Left lung (tissue), 10 donors: ENCODE measurements around the gene HIVEP3. TPM values are rescaled to one million over a fixed set of nuclear protein-coding genes. Genes with fewer than 3 reads are reported as not detected.

ENCODE experiments used
- ATAC-seq: fragments of 200-7000 bp; cut with Tn5 transposase; one replicate; pipeline ENCODE4 v1.9.1; 2020; ENCODE audit warnings: moderate library complexity
- DNase-seq, 4 donors: peaks; one replicate each; pipeline ENCODE4 v3.0.0-alpha.2; 2013 to 2020
- H3K27ac ChIP-seq, 2 donors: fragments of 200-600 bp; sonication (generic) in 1 of 2; one replicate each; pipeline versions ENCODE4 v1.5.0 to v1.8.0; 2020 to 2021
- H3K27me3 ChIP-seq, 2 donors: fragments of 200-600 bp; sonication (generic) in 1 of 2; one replicate each; pipeline versions ENCODE4 v1.5.0 to v1.8.0; 2020 to 2021
- H3K36me3 ChIP-seq, 2 donors: fragments of 200-600 bp; sonication (generic) in 1 of 2; one replicate each; pipeline versions ENCODE4 v1.5.0 to v1.8.0; 2020 to 2021
- H3K4me1 ChIP-seq, 2 donors: fragments of 200-600 bp; one replicate each; pipeline ENCODE4 v1.8.0; 2021
- H3K4me3 ChIP-seq, 2 donors: fragments of 200-600 bp; sonication (generic) in 1 of 2; one replicate each; pipeline versions ENCODE4 v1.5.0 to v1.8.0; 2020 to 2021; ENCODE audit warnings: mild to moderate bottlenecking in 1 of 2
- H3K9me3 ChIP-seq, 2 donors: fragments of 200-600 bp; sonication (generic) in 1 of 2; one replicate each; pipeline versions ENCODE4 v1.5.0 to v1.8.0; 2020 to 2021
- intact Hi-C, 2 donors: fragments of 100-400 bp; cut with DNase I; formaldehyde crosslinking; loops; one replicate each; pipeline versions ENCODE4 v1.11.2 to v1.14.2; 2022
- polyA plus RNA-seq, 6 donors: library from polyadenylated mRNA; unstranded; fragments of 120-200 nt; gene quantifications; one replicate each; pipeline ENCODE4 v1.2.1, GENCODE V29; 2013; ENCODE audit not compliant: insufficient read length in 6 of 6
- total RNA-seq, 2 donors: library from RNA; stranded (reverse); fragmentation: NEBNext Ultra II Directional; extraction: Animal tissue kit (Norgen Biotek cat#: 25700); gene quantifications; one replicate each; pipeline ENCODE4 v1.2.1, GENCODE V29; 2021
- TF ChIP-seq, protein P1 (sequence below), 2 donors: fragments of 200-600 bp; sonication (generic) in 1 of 2; IDR thresholded peaks; one replicate each; pipeline versions ENCODE4 v1.5.0 to v1.8.0; 2021; ENCODE audit warnings: antibody characterized with exemption in 2 of 2
- donor health status: DM: no; HTN: yes; CAD: no.
- donor health status: DM: no; HTN: no; CAD: no.

HIVEP3 gene
- total and polyA plus RNA-seq, 8 donors = 6.0 to 15.6 (median 7.4) TPM

DNA sequence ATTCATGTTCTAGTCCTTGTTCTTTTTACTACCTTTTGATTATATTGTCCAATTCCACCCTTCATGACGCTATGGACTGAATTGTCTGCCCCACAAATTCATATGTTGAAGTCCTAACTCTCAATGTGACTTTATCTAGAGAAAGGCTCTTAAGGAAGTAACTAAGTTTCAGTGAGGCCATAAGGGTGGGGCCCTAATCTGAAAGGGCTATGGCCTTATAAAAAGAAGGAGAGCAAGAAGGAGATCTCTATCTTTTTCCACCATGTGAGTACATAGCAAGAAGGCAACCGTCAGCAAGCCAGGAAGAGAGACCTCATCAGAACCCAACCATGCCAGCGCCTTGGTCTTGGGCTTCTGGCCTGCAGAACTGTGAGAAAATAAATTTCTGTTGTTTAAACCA is 95.9 kb downstream of the HIVEP3 start:
- intact Hi-C loops = no loop called here
- peak; percentile 13 for ATAC-seq
- DNase-seq = no peak
- TF ChIP-seq, protein P1, sequence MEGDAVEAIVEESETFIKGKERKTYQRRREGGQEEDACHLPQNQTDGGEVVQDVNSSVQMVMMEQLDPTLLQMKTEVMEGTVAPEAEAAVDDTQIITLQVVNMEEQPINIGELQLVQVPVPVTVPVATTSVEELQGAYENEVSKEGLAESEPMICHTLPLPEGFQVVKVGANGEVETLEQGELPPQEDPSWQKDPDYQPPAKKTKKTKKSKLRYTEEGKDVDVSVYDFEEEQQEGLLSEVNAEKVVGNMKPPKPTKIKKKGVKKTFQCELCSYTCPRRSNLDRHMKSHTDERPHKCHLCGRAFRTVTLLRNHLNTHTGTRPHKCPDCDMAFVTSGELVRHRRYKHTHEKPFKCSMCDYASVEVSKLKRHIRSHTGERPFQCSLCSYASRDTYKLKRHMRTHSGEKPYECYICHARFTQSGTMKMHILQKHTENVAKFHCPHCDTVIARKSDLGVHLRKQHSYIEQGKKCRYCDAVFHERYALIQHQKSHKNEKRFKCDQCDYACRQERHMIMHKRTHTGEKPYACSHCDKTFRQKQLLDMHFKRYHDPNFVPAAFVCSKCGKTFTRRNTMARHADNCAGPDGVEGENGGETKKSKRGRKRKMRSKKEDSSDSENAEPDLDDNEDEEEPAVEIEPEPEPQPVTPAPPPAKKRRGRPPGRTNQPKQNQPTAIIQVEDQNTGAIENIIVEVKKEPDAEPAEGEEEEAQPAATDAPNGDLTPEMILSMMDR (IDR thresholded peaks at IDR 0.05) = no peak
- Histone ChIP-seq H3K27me3 (no peaks in the 10 kb centered on the region), H3K36me3 (no peaks in the 10 kb centered on the region), H3K4me1 (peaks cover 11 to 12% of the 10 kb centered on the region in 2 donors), H3K4me3 (no peak overlapping the region), H3K27ac (no peak overlapping the region), H3K9me3 (no peaks in the 10 kb centered on the region)

DNA sequence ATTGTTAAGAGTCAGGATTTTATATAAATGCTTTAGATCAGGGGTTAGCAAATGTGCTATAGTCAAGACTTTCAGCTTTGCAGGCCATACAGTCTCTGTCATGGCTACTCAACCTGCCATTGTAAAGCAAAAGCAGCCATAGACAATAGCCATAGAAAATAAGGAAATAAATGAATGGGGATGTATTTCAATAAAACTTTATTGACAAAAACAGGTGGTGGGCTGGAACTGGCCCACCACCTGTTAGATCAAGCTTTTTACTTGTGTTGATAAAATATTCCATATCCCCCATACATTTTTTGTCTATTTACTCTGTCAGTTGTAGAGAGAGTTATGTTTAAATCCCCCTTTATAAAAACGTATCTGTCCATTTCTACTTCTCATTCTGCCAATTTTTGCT is 98.9 kb downstream of the HIVEP3 start:
- no peaks in the 10 kb centered on the region for H3K27me3 ChIP-seq
- intact Hi-C loops = no loop called here
- H3K4me3 ChIP-seq = no peak overlapping the region
- no peak for ATAC-seq
- peaks cover 11 to 12% of the 10 kb centered on the region in 2 donors for H3K4me1 ChIP-seq
- no peaks in the 10 kb centered on the region for H3K9me3 ChIP-seq
- no peak overlapping the region for H3K27ac ChIP-seq
- TF ChIP-seq, protein P1 (IDR thresholded peaks at IDR 0.05) = no peak
- no peaks in the 10 kb centered on the region for H3K36me3 ChIP-seq
- DNase-seq = no peak

DNA sequence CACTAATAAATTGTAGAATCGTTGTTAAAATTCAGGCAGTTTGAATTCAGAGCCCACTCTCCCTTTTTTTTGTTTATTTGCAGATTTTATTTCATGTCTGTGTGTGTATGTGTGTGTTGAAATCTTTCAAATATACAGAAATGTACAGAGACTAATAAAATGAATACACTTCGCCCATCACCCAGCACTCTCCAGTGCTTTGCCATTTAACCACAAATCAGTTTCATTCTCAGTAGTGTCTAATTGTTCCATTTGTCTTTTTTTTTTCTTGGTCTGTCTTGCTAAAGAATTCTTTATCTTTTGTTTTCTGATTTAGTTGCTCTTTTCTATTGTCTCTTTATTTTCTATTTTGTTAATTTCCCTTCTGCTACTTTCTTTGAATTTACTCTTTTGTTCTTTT is 99.7 kb downstream of the HIVEP3 start:
- TF ChIP-seq, protein P1 (IDR thresholded peaks at IDR 0.05) = no peak
- Histone ChIP-seq H3K4me1 (peaks cover 10 to 12% of the 10 kb centered on the region in 2 donors), H3K27me3 (no peaks in the 10 kb centered on the region), H3K36me3 (no peaks in the 10 kb centered on the region), H3K9me3 (no peaks in the 10 kb centered on the region), H3K4me3 (no peak overlapping the region), H3K27ac (no peak overlapping the region)
- intact Hi-C loops = no loop called here
- ATAC-seq = no peak
- DNase-seq = no peak

DNA sequence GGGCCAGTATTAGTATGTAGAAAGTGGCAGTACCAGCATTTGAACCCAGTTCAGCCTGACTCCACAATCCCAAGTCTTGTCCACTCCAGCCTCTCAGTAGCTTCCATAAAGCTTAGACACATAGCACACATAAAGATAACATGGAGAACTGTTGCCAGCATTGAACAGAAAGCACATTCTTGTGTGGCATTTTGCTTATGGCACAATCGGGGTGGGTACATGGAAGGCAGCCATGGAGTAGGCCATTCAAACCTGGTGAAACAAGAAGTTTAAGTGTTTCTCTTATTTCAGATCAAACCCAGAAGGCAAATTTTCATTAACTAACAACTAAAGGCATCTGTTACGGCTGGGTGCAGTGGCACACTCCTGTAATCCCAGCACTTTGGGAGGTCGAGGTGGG is 102.7 kb downstream of the HIVEP3 start:
- no peak overlapping the region for H3K27ac ChIP-seq
- H3K36me3 ChIP-seq = no peaks in the 10 kb centered on the region
- no peak for DNase-seq
- no peak for ATAC-seq
- peaks cover 3 to 14% of the 10 kb centered on the region in 2 donors for H3K4me1 ChIP-seq
- intact Hi-C loops = no loop called here
- no peaks in the 10 kb centered on the region for H3K9me3 ChIP-seq
- H3K27me3 ChIP-seq = no peaks in the 10 kb centered on the region
- TF ChIP-seq, protein P1 (IDR thresholded peaks at IDR 0.05) = no peak
- H3K4me3 ChIP-seq = no peak overlapping the region

DNA sequence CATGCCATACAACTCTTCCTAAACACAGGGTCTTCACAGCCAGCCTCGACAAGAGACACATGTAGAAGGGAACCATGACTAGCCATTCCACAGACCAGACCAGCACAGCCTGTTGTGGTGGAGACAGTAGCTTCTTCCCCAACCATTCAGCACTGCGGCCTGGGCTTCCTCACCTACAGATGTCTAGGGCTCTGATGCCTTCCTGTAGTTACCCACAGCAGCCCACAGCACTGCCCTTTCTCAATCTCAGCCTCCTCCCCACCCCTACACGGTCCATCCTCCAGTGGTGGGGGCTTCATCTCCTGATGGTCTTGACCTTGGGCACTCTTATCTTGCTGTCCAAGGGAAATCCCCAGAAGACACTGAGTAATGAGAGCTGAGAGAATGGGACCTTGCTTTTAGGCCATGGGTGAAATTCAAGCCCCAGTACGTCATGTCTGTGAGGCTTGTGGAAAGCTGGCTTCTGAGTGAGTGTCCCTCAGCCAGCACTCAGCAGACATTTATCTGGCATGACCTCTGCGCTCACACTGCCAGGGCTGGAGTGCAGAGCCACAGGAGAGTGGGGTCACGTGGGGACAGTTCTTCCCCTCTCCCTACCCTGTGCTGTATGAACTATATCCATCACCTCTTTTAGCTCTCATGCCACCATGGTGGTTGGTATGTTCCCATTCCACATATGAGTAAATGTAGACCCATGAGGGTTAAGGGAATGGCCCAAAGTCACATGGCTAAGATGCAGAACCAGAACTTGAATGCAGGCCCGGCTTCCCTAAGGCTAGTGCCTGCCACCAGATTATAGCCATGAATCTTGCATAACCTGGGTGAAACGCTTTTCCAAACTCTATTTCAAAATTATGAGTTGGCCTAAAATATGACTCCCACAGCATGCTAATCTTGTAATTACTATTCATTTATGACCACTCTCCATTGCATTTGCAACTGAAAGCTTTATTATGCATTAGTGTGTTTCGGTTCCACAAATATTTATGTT is 104.7 kb downstream of the HIVEP3 start:
- no peaks in the 10 kb centered on the region for H3K27me3 ChIP-seq
- no peaks in the 10 kb centered on the region for H3K9me3 ChIP-seq
- peaks cover 3 to 27% of the 10 kb centered on the region in 2 donors for H3K4me1 ChIP-seq
- TF ChIP-seq, protein P1 (IDR thresholded peaks at IDR 0.05) = no peak
- H3K4me3 ChIP-seq = no peak overlapping the region
- intact Hi-C loops = no loop called here
- H3K27ac ChIP-seq = no peak overlapping the region
- no peak for ATAC-seq
- no peak for DNase-seq
- no peaks in the 10 kb centered on the region for H3K36me3 ChIP-seq
